Limb (tissue), 2 donors: Measurements from ENCODE around the gene OR2L8.

ENCODE experiments used
- DNase-seq, 2 donors: peaks; one replicate each; pipeline ENCODE4 v3.0.0-alpha.2; 2016; ENCODE audit errors: extremely low spot score in 2 of 2

The OR2L8 gene

GRCh38 chr1:247966532-247967204 is 18.0 kb downstream of the OR2L8 start:
- no peak for DNase-seq

GRCh38 chr1:247992986-247993385 is 44.3 kb downstream of the OR2L8 start:
- DNase-seq = no peak

- no peak for DNase-seq
Measured at GRCh38 chr1:247998811-247999210, 50.2 kb downstream of the OR2L8 start.
